Measurements from ENCODE around the gene SLC7A6.

- no peak for TF ChIP-seq POLR2A (IDR thresholded peaks at IDR 0.05; ENCODE audit: low read length)
- no peak for TF ChIP-seq GATA1 (IDR thresholded peaks at IDR 0.05; ENCODE audit: low read depth, low read length)
Observed at GRCh38 chr16:68288252-68288650, 23.9 kb downstream of the SLC7A6 start.

Measured in erythroblast (primary cell).